ENCODE measurements around the gene KRTAP4-7. TPM values are rescaled to one million over a fixed set of nuclear protein-coding genes. Genes with fewer than 3 reads are reported as not detected.

KRTAP4-7 gene
- total RNA-seq, 1 donor, result not detected

Other genes starting within 250 kb of the KRTAP4-7 start
- not detected for gene KRT12, start 216.9 kb upstream of the KRTAP4-7 start, total RNA-seq
- gene KRT20, start 198.9 kb upstream of the KRTAP4-7 start, total RNA-seq, result not detected
- gene KRT23, start 146.5 kb upstream of the KRTAP4-7 start, total RNA-seq, result under 0.01 TPM
- under 0.01 TPM for gene KRT39, start 117.2 kb upstream of the KRTAP4-7 start, total RNA-seq
- not detected for gene KRT40, start 99.8 kb upstream of the KRTAP4-7 start, total RNA-seq
- gene KRTAP3-3, start 90.0 kb upstream of the KRTAP4-7 start, total RNA-seq, result not detected
- not detected for gene KRTAP3-2, start 84.2 kb upstream of the KRTAP4-7 start, total RNA-seq
- gene KRTAP3-1, start 75.0 kb upstream of the KRTAP4-7 start, total RNA-seq, result not detected
- gene KRTAP1-5, start 56.9 kb upstream of the KRTAP4-7 start, total RNA-seq, result not detected
- gene KRTAP1-4, start 54.0 kb upstream of the KRTAP4-7 start, total RNA-seq, result not detected
- gene KRTAP1-3, start 49.3 kb upstream of the KRTAP4-7 start, total RNA-seq, result not detected
- gene KRTAP1-1, start 42.7 kb upstream of the KRTAP4-7 start, total RNA-seq, result not detected
- gene KRTAP2-1, start 36.8 kb upstream of the KRTAP4-7 start, total RNA-seq, result not detected
- not detected for gene KRTAP2-2, start 28.9 kb upstream of the KRTAP4-7 start, total RNA-seq
- not detected for gene KRTAP2-3, start 24.0 kb upstream of the KRTAP4-7 start, total RNA-seq
- gene KRTAP2-4, start 18.3 kb upstream of the KRTAP4-7 start, total RNA-seq, result not detected
- not detected for gene KRTAP4-8, start 14.0 kb downstream of the KRTAP4-7 start, total RNA-seq
- not detected for gene KRTAP4-16, start 18.1 kb downstream of the KRTAP4-7 start, total RNA-seq
- under 0.01 TPM for gene KRTAP4-9, start 21.2 kb downstream of the KRTAP4-7 start, total RNA-seq
- not detected for gene KRTAP4-11, start 34.2 kb downstream of the KRTAP4-7 start, total RNA-seq
- not detected for gene KRTAP4-12, start 40.0 kb downstream of the KRTAP4-7 start, total RNA-seq
- not detected for gene KRTAP4-6, start 56.4 kb downstream of the KRTAP4-7 start, total RNA-seq
- gene KRTAP4-5, start 65.7 kb downstream of the KRTAP4-7 start, total RNA-seq, result not detected
- not detected for gene KRTAP4-4, start 76.6 kb downstream of the KRTAP4-7 start, total RNA-seq
- not detected for gene KRTAP4-3, start 84.1 kb downstream of the KRTAP4-7 start, total RNA-seq
- gene KRTAP4-2, start 94.1 kb downstream of the KRTAP4-7 start, total RNA-seq, result not detected
- not detected for gene KRTAP4-1, start 100.8 kb downstream of the KRTAP4-7 start, total RNA-seq
- gene KRTAP9-1, start 105.7 kb downstream of the KRTAP4-7 start, total RNA-seq, result not detected
- not detected for gene KRTAP9-2, start 142.5 kb downstream of the KRTAP4-7 start, total RNA-seq
- gene KRTAP9-3, start 148.3 kb downstream of the KRTAP4-7 start, total RNA-seq, result not detected
- not detected for gene KRTAP9-8, start 153.8 kb downstream of the KRTAP4-7 start, total RNA-seq
- gene KRTAP9-4, start 165.5 kb downstream of the KRTAP4-7 start, total RNA-seq, result not detected
- not detected for gene KRTAP9-9, start 171.2 kb downstream of the KRTAP4-7 start, total RNA-seq
- not detected for gene KRTAP9-6, start 181.2 kb downstream of the KRTAP4-7 start, total RNA-seq
- gene KRTAP9-7, start 191.5 kb downstream of the KRTAP4-7 start, total RNA-seq, result not detected
- not detected for gene KRTAP29-1, start 218.7 kb downstream of the KRTAP4-7 start, total RNA-seq
- 0.27 TPM for gene KRTAP16-1, start 225.2 kb downstream of the KRTAP4-7 start, total RNA-seq
- gene KRTAP17-1, start 231.6 kb downstream of the KRTAP4-7 start, total RNA-seq, result not detected

Measured in hematopoietic multipotent progenitor cell (in vitro differentiated cells).